Stimulated activated CD4-positive, alpha-beta T cell treated with anti-CD3 and anti-CD28 coated beads, Interleukin-1b, Interleukin-23, amount 100 ng/mL, for 4 hours (primary cell): ENCODE data around the gene COLQ.
"Not testable (repeated sequence)": the region's sequence is repeated elsewhere in the genome, so short reads cannot be mapped to it uniquely, and the experiment has no call there.

Experiments used
- DNase-seq, 2 donors: peaks; one replicate each; pipeline ENCODE4 v3.0.0-alpha.2; 2020; ENCODE audit warnings: low read depth in 2 of 2

COLQ gene

GRCh38 chr3:15491143-15491542 lies 30.4 kb downstream of the COLQ start:
- no peak for DNase-seq

GRCh38 chr3:15490158-15490557 lies 31.3 kb downstream of the COLQ start:
- no peak for DNase-seq

GRCh38 chr3:15488002-15488401 lies 33.5 kb downstream of the COLQ start:
- no peak for DNase-seq

GRCh38 chr3:15486979-15487378 lies 34.5 kb downstream of the COLQ start:
- no peak for DNase-seq

- no peak for DNase-seq
These were observed 35.5 kb downstream of the COLQ start for GRCh38 chr3:15486020-15486419.

- not testable (repeated sequence) for DNase-seq
These were observed 37.0 kb downstream of the COLQ start for GRCh38 chr3:15484551-15484950.

- no peak for DNase-seq
These were observed 41.9 kb downstream of the COLQ start for GRCh38 chr3:15479400-15480224.

- no peak for DNase-seq
These were observed 42.9 kb downstream of the COLQ start for GRCh38 chr3:15478640-15478979.

- DNase-seq: no peak
These were observed 43.4 kb downstream of the COLQ start for GRCh38 chr3:15477951-15478639.

GRCh38 chr3:15476378-15476777 lies 45.1 kb downstream of the COLQ start:
- DNase-seq: no peak

- no peak for DNase-seq
These were observed 46.3 kb downstream of the COLQ start for GRCh38 chr3:15475161-15475560.

GRCh38 chr3:15471861-15472260 lies 49.6 kb downstream of the COLQ start:
- DNase-seq: no peak

GRCh38 chr3:15470849-15471248 lies 50.7 kb downstream of the COLQ start:
- DNase-seq: no peak

GRCh38 chr3:15470261-15470660 lies 51.2 kb downstream of the COLQ start:
- no peak for DNase-seq

GRCh38 chr3:15467227-15468181 lies 54.0 kb downstream of the COLQ start:
- DNase-seq: no peak

GRCh38 chr3:15465876-15466585 lies 55.5 kb downstream of the COLQ start:
- no peak for DNase-seq

- no peak for DNase-seq
These were observed 59.1 kb downstream of the COLQ start for GRCh38 chr3:15462451-15462850.

GRCh38 chr3:15460891-15461531 lies 60.5 kb downstream of the COLQ start:
- no peak for DNase-seq

- DNase-seq: no peak
These were observed 63.2 kb downstream of the COLQ start for GRCh38 chr3:15458212-15458780.

- DNase-seq: not testable (repeated sequence)
These were observed 64.6 kb downstream of the COLQ start for GRCh38 chr3:15456915-15457314.

GRCh38 chr3:15456321-15456720 lies 65.2 kb downstream of the COLQ start:
- DNase-seq: no peak
